Thoracic aorta (tissue), 2 donors: ENCODE data around the gene NRP1. TPM values are rescaled to one million over a fixed set of nuclear protein-coding genes. Genes with fewer than 3 reads are reported as not detected.

Experiments
- ATAC-seq: fragments of 150-250 bp; one replicate; pipeline ENCODE4 v1.8.0; 2017; ENCODE audit warnings: low read depth; ENCODE audit not compliant: insufficient number of reproducible peaks, low FRiP score
- DNase-seq: peaks from one replicate; pipeline ENCODE4 v3.0.0-alpha.2; 2020; ENCODE audit warnings: low spot score
- H3K27ac ChIP-seq, 2 donors: fragments of 200-600 bp; sonication (generic); 1 replicate in 1 of 2; 2 replicates in 1 of 2; pipeline ENCODE4 v1.5.1; 2016; ENCODE audit warnings: mild to moderate bottlenecking in 2 of 2, moderate library complexity in 2 of 2
- H3K27me3 ChIP-seq: fragments of 200-600 bp; sonication (generic); replicated peaks from 2 replicates; pipeline ENCODE4 v1.6.0; 2016; ENCODE audit warnings: mild to moderate bottlenecking; ENCODE audit not compliant: insufficient read depth
- H3K36me3 ChIP-seq: fragments of 200-600 bp; sonication (generic); one replicate; pipeline ENCODE4 v1.5.1; 2016
- H3K4me1 ChIP-seq, 2 donors: fragments of 200-600 bp; sonication (generic); 1 replicate in 1 of 2; 2 replicates in 1 of 2; pipeline versions ENCODE4 v1.5.1 to v1.6.0; 2016; ENCODE audit warnings: low read depth in 2 of 2, mild to moderate bottlenecking in 1 of 2; ENCODE audit not compliant: control insufficient read depth in 1 of 2
- H3K4me3 ChIP-seq: fragments of 200-600 bp; sonication (generic); 2 replicates; pipeline ENCODE4 v1.5.1; 2016; ENCODE audit warnings: mild to moderate bottlenecking
- H3K9me3 ChIP-seq: fragments of 200-600 bp; sonication (generic); 2 replicates; pipeline ENCODE4 v1.5.1; 2016
- CTCF ChIP-seq: fragments of 200-600 bp; sonication (generic); IDR thresholded peaks from one replicate; pipeline ENCODE4 v1.5.1; 2019; ENCODE audit warnings: antibody characterized with exemption
- total RNA-seq, 2 donors: library from RNA; depleted of rRNA; stranded (reverse); fragments of >200 nt; gene quantifications; one replicate each; pipeline versions ENCODE4 v1.1.0 to v1.2.3, GENCODE V29; 2016

The NRP1 gene
- total RNA-seq, 2 donors from 2014 or later = 66.9 to 117 TPM

- ATAC-seq = no peak
- TF ChIP-seq CTCF = no peak
- no peaks in the 10 kb centered on the region for H3K27me3 ChIP-seq
- no peak overlapping the region for H3K27ac ChIP-seq
- DNase-seq = no peak
- H3K36me3 ChIP-seq = peaks cover 2% of the 10 kb centered on the region
- H3K4me1 ChIP-seq = peaks cover 11 to 38% of the 10 kb centered on the region in 2 donors
- H3K9me3 ChIP-seq = no peaks in the 10 kb centered on the region
- no peak overlapping the region for H3K4me3 ChIP-seq
These were observed 116.6 kb downstream of the NRP1 start for GRCh38 chr10:33217854-33218253.

GRCh38 chr10:33216661-33217427, 117.6 kb downstream of the NRP1 start:
- peaks cover 17 to 48% of the 10 kb centered on the region in 2 donors for H3K4me1 ChIP-seq
- TF ChIP-seq CTCF = no peak
- DNase-seq (no peak), ATAC-seq (no peak)
- H3K27ac ChIP-seq = peak overlapping the region; percentile 71 to 77
- no peaks in the 10 kb centered on the region for H3K27me3 ChIP-seq
- no peaks in the 10 kb centered on the region for H3K9me3 ChIP-seq
- no peaks in the 10 kb centered on the region for H3K36me3 ChIP-seq
- no peak overlapping the region for H3K4me3 ChIP-seq

- peak; percentile 48 for ATAC-seq
- H3K36me3 ChIP-seq = no peaks in the 10 kb centered on the region
- H3K27me3 ChIP-seq = no peaks in the 10 kb centered on the region
- H3K4me1 ChIP-seq = peaks cover 20 to 57% of the 10 kb centered on the region in 2 donors
- no peak for DNase-seq
- peak overlapping the region; percentile 71 to 77 for H3K27ac ChIP-seq
- TF ChIP-seq CTCF = no peak
- H3K9me3 ChIP-seq = no peaks in the 10 kb centered on the region
- H3K4me3 ChIP-seq = no peak overlapping the region
These were observed 118.8 kb downstream of the NRP1 start for GRCh38 chr10:33215635-33216034.

GRCh38 chr10:33215154-33215553, 119.3 kb downstream of the NRP1 start:
- Histone ChIP-seq H3K27me3 (no peaks in the 10 kb centered on the region), H3K4me3 (no peak overlapping the region), H3K4me1 (peaks cover 20 to 57% of the 10 kb centered on the region in 2 donors), H3K36me3 (no peaks in the 10 kb centered on the region), H3K27ac (peak overlapping the region; percentile 71), H3K9me3 (no peaks in the 10 kb centered on the region)
- peak; percentile 49 for ATAC-seq
- no peak for DNase-seq
- TF ChIP-seq CTCF = no peak

- TF ChIP-seq CTCF = no peak
- no peak overlapping the region for H3K4me3 ChIP-seq
- H3K27me3 ChIP-seq = no peaks in the 10 kb centered on the region
- H3K36me3 ChIP-seq = no peaks in the 10 kb centered on the region
- peaks cover 20 to 53% of the 10 kb centered on the region in 2 donors for H3K4me1 ChIP-seq
- H3K9me3 ChIP-seq = no peaks in the 10 kb centered on the region
- ATAC-seq (no peak), DNase-seq (no peak)
- peak overlapping the region; percentile 10 to 27 for H3K27ac ChIP-seq
These were observed 120.3 kb downstream of the NRP1 start for GRCh38 chr10:33214174-33214573.
